DOHH2 (cell line): ENCODE results near the gene PARVB.

Experiments used
- CTCF ChIP-seq: fragments of 200-600 bp; sonication (generic); IDR thresholded peaks from one replicate; pipeline ENCODE4 v1.5.1; 2014; ENCODE audit warnings: antibody characterized with exemption, mild to moderate bottlenecking, low read depth, low read length; ENCODE audit not compliant: poor library complexity, severe bottlenecking
- EZH2phosphoT487 ChIP-seq: fragments of 200-600 bp; sonication (generic); IDR thresholded peaks from 2 replicates; pipeline ENCODE4 v1.6.1; 2017; ENCODE audit warnings: borderline replicate concordance, mild to moderate bottlenecking, antibody characterized with exemption, low read length, moderate library complexity, mixed read lengths

DNA sequence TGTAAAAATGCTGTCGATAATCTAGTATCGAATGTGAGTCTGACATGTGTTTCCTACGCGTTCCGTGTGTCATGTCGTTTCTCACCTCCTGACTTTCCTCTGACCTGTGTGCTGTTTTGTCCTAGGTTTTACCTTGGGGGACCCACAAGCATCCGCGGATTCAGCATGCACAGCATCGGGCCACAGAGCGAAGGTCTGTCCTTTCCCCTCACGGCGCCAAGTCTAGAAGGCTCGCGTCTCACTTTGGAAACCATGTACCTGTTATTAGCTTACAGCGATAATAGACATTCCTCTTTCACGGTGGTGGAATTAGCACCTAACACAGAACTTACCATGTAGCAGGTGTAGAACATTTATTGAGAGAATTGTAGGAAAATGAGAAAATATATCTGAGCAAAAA, 40.3 kb upstream of the PARVB start:
- TF ChIP-seq CTCF (no peak), EZH2phosphoT487 (no peak)
